GM21723 (cell line): ENCODE data around the gene KRTAP2-3.
"Not testable (repeated sequence)": the region's sequence is repeated elsewhere in the genome, so short reads cannot be mapped to it uniquely, and the experiment has no call there.

Source experiments
- ATAC-seq: cut with Tn5 transposase; IDR thresholded peaks from one replicate; pipeline ENCODE4 v1.9.1; 2021; ENCODE audit warnings: mild to moderate bottlenecking, moderate library complexity; ENCODE audit not compliant: unreplicated experiment

The KRTAP2-3 gene

GRCh38 chr17:41037853-41038350, 22.0 kb downstream of the KRTAP2-3 start:
- ATAC-seq, result no peak

DNA sequence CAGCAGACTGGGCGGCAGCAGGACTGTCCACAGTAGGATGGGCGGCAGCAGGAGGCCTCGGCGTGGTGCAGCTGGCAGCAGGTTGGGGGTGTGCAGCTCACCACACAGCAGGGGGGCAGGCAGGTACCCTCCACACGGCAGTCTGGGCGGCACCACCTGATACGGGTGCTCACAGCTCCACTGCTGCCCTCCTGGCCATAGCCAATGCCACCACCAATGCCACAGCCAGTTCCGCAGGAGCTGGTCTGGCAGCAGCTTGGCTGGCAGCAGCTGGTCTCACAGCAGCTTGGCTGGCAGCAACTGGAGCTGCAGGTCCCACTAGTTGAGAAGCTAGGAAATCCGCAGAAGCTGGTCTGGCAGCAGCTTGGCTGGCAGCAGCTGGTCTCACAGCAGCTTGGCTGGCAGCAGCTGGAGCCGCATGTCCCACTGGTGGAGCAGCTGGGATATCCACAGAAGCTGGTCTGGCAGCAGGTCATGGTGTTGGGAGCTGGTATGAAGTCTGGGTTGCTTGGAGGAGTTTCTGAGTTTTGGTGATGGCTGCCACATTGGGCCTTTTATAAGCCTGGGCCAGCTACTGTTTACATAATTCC, 25.5 kb downstream of the KRTAP2-3 start, which contains the start of gene KRTAP1-3:
Gene KRTAP1-3, minus strand, starts transcription at position 529 of the 590 bp plus-strand sequence. Its CDS starts 53 bp downstream, at position 476.
- not testable (repeated sequence) for ATAC-seq

- no peak for ATAC-seq
Observed at GRCh38 chr17:41029633-41030245, 30.2 kb downstream of the KRTAP2-3 start, which contains the start of gene KRTAP1-4. KRTAP1-4 (minus strand) TSS chr17:41030195; CDS start chr17:41030078, 117 bp downstream.

DNA sequence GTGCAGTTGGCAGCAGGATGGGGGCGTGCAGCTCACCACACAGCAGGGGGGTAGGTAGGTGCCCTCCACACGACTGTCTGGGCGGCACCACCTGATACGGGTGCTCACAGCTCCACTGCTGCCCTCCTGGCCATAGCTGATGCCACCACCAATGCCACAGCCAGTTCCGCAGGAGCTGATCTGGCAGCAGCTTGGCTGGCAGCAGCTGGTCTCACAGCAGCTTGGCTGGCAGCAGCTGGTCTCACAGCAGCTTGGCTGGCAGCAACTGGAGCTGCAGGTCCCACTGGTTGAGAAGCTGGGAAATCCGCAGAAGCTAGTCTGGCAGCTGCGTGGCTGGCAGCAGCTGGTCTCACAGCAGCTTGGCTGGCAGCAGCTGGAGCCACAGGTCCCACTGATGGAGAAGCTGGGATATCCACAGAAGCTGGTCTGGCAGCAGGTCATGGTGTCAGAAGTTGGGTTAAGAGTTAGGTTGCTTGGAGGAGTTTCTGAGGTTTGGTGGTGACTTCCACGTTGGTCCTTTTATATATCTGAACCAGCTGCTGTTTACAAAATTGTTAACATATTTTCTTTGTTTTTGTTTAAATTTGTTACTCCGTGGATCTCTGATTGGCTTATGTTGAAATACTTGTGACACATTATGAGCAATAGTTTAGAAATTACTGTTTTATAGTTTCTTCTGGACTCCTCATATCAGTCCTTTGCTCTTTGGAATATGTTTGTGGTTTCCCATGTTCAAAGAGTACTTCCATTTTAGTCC, 33.0 kb downstream of the KRTAP2-3 start, which contains the start of gene KRTAP1-5:
Gene KRTAP1-5, minus strand, starts transcription at position 494 of the 757 bp plus-strand sequence. Its CDS starts 53 bp downstream, at position 441.
- ATAC-seq, result no peak

- no peak for ATAC-seq
Observed at GRCh38 chr17:41024697-41025096, 35.2 kb downstream of the KRTAP2-3 start.

DNA sequence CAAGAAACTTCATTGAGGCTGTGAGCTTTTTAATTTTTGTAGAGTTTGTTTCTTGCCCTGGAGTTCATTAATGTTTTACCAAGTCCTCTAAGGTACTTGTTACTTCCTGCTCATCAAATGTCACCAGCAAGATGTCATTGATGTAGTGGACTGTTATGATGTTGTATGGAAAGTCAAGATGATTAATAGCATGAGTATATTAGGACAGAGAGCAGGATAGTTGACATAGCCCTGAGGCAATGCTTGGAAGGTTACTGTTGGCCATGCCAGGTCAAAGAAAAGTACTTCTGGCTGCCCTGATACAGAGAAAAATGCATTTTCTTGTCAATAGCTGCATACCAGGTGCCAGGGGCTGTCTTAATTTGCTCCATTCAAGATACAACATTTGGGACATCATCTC, 39.6 kb downstream of the KRTAP2-3 start:
- no peak for ATAC-seq

DNA sequence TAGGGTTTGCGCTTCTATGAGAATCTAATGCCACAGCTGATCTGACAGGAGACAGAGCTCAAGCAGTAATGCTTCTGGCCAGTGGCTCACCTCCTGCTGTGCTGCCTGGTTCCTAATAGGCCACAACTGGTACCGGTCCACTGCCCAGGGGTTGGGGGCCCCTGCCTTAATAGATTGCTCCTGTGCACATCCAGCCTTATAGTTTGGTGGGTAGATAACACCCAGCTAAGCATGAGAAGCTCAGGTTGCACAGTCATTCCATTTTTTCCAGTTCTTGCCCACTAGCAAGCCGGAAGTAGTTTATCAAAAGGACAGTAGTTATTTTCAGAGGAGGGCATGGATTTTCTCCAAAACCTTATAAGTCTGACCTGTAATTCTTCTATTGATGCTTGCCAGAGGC, 40.5 kb downstream of the KRTAP2-3 start:
- ATAC-seq, result no peak

DNA sequence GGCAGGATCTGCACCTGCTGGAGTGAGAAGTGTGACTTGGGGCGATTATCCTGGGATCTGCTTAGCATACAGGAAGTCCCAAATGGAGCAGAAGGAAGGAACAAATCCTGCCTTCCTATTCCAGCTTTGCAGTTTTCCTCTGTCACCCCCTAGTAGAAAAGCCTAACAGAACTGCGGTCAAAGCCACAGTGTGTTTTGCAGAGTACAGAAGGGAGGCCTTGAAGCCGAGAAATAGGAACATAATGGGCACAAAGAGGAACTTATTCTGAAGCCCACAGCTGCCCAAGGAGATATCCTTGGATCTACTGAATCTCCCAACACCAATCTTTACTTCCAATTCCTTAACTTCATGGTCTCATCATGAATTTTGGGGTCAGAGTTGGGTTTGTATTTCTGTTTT, 41.4 kb downstream of the KRTAP2-3 start:
- no peak for ATAC-seq

GRCh38 chr17:41016578-41017215, 43.2 kb downstream of the KRTAP2-3 start:
- ATAC-seq, result no peak

GRCh38 chr17:41015454-41015853, 44.5 kb downstream of the KRTAP2-3 start:
- ATAC-seq, result no peak

DNA sequence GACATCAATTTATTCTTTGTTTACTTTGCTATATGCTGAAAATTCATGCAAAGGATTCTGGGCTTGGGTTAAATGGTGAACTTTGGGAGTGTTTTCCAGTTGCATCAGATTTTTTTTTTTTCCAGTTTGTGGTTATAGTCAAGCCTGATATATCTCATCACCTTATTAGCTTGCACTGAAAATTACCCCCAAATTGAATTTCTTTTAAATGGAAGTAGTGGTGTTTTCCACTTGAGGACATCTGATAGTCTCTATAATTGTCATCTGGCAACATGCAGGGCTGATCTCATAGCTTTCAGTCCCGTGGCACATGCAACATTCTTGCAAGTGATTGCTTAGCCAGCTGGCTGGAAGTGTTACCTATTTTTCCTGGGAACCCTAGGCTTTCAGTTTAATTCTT, 46.3 kb downstream of the KRTAP2-3 start:
- no peak for ATAC-seq

DNA sequence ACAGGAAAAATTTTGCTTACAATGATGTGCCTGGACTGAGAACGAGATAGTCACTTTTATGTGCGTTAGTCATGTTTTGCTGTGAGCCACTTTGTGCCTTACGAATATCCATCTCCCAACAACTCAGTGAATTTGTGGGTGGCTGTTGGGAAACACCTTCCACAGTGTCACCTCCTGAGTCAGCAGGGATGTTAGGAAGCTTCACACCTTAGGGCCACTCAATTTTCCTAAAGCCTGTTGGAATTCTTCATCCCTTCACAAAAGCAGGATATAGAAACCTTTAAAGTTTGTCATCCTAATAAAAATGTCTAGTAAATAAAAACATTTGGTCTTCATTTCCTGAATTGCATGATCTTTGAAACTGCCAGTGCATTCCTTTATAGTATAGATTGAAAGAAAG, 46.7 kb downstream of the KRTAP2-3 start:
- ATAC-seq, result no peak

GRCh38 chr17:41012326-41013120, 47.4 kb downstream of the KRTAP2-3 start:
- ATAC-seq, result no peak

- no peak for ATAC-seq
Observed at GRCh38 chr17:41010441-41010840, 49.5 kb downstream of the KRTAP2-3 start.

- no peak for ATAC-seq
Observed at GRCh38 chr17:41009936-41010335, 50.0 kb downstream of the KRTAP2-3 start.

DNA sequence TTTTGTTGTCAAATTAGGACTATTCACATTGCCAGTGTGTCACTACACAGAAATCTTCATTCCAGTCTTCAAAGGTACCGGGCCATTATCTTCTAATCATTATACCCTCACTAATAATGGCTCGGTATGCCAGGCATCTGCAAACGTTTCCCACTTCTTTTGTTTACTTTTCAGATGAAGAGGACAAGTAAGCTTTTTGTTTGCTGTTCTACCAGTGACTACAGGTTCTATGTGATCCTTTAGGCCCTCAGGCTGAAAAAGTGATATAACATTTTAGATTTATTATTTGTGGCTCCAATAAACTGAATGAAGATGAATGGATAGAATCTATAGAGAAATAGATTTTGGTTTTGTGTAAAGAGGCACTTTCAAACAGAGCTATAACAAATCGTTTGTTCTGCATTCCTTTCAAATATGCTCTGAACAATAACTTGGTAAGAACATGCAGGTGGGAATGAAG, 50.6 kb downstream of the KRTAP2-3 start:
- ATAC-seq, result no peak
